ENCODE measurements around the gene CARD9.
"Not testable (repeated sequence)": the region's sequence is repeated elsewhere in the genome, so short reads cannot be mapped to it uniquely, and the experiment has no call there.

CARD9 gene

GRCh38 chr9:136324501-136325300 is 48.8 kb downstream of the CARD9 start:
- H3K36me3 ChIP-seq (replicated peaks), result no peaks in the 10 kb centered on the region
- H3K27me3 ChIP-seq (replicated peaks), result no peaks in the 10 kb centered on the region
- no peak overlapping the region for H3K27ac ChIP-seq
- H3K4me3 ChIP-seq (ENCODE audit: low read depth, low read length), result no peak overlapping the region
- no peak for DNase-seq
- in situ Hi-C loops (cut with HindIII; ENCODE audit: low pct_ligation_motif_present, low sequenced_read_pairs), result no loop called here
- TF ChIP-seq, protein P1, sequence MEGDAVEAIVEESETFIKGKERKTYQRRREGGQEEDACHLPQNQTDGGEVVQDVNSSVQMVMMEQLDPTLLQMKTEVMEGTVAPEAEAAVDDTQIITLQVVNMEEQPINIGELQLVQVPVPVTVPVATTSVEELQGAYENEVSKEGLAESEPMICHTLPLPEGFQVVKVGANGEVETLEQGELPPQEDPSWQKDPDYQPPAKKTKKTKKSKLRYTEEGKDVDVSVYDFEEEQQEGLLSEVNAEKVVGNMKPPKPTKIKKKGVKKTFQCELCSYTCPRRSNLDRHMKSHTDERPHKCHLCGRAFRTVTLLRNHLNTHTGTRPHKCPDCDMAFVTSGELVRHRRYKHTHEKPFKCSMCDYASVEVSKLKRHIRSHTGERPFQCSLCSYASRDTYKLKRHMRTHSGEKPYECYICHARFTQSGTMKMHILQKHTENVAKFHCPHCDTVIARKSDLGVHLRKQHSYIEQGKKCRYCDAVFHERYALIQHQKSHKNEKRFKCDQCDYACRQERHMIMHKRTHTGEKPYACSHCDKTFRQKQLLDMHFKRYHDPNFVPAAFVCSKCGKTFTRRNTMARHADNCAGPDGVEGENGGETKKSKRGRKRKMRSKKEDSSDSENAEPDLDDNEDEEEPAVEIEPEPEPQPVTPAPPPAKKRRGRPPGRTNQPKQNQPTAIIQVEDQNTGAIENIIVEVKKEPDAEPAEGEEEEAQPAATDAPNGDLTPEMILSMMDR (IDR thresholded peaks at IDR 0.05; ENCODE audit: low read depth, low read length, missing control alignments), result no peak

GRCh38 chr9:136323371-136323789 is 50.1 kb downstream of the CARD9 start:
- TF ChIP-seq, protein P1 (IDR thresholded peaks at IDR 0.05; ENCODE audit: low read depth, low read length, missing control alignments), result no peak
- Histone ChIP-seq H3K4me3 (ENCODE audit: low read depth, low read length) (no peak overlapping the region), H3K36me3 (replicated peaks) (no peaks in the 10 kb centered on the region), H3K27me3 (replicated peaks) (no peaks in the 10 kb centered on the region), H3K27ac (no peak overlapping the region)
- in situ Hi-C loops (cut with HindIII; ENCODE audit: low pct_ligation_motif_present, low sequenced_read_pairs), result no loop called here
- no peak for DNase-seq

- H3K27me3 ChIP-seq (replicated peaks), result no peaks in the 10 kb centered on the region
- no peak overlapping the region for H3K4me3 ChIP-seq (ENCODE audit: low read depth, low read length)
- H3K36me3 ChIP-seq (replicated peaks), result no peaks in the 10 kb centered on the region
- no peak for DNase-seq
- TF ChIP-seq, protein P1 (IDR thresholded peaks at IDR 0.05; ENCODE audit: low read depth, low read length, missing control alignments), result no peak
- in situ Hi-C loops (cut with HindIII; ENCODE audit: low pct_ligation_motif_present, low sequenced_read_pairs), result no loop called here
- H3K27ac ChIP-seq, result no peak overlapping the region
Measured at GRCh38 chr9:136322756-136323330, 50.6 kb downstream of the CARD9 start.

GRCh38 chr9:136321561-136321960 is 51.9 kb downstream of the CARD9 start:
- no peak for DNase-seq
- in situ Hi-C loops (cut with HindIII; ENCODE audit: low pct_ligation_motif_present, low sequenced_read_pairs), result no loop called here

DNA sequence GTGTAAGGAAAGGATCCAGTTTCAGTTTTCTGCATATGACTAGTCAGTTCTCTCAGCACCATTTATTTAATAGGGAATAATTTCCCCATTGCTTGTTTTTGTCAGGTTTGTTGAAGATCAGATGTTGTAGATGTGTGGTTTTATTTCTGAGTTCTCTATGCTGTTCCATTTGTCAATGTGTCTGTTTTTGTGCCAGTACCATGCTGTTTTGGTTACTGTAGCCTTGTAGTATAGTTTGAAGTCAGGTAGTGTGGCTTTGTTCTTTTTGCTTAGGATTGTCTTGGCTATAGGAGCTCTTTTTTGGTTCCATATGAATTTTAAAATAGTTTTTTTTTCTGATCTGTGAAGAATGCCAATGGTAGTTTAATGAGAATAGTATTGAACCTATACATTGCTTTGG is 52.5 kb downstream of the CARD9 start:
- in situ Hi-C loops (cut with HindIII; ENCODE audit: low pct_ligation_motif_present, low sequenced_read_pairs); H3K36me3 ChIP-seq (replicated peaks); DNase-seq; H3K27ac ChIP-seq; H3K27me3 ChIP-seq (replicated peaks); H3K4me3 ChIP-seq (ENCODE audit: low read depth, low read length): not testable (repeated sequence)

More at GRCh38 chr9:136321561-136321960, 51.9 kb downstream of the CARD9 start:
- Histone ChIP-seq H3K36me3 (replicated peaks) (no peaks in the 10 kb centered on the region), H3K4me3 (ENCODE audit: low read depth, low read length) (no peak overlapping the region), H3K27ac (no peak overlapping the region), H3K27me3 (replicated peaks) (no peaks in the 10 kb centered on the region)
- TF ChIP-seq, protein P1 (IDR thresholded peaks at IDR 0.05; ENCODE audit: low read depth, low read length, missing control alignments), result no peak

DNA sequence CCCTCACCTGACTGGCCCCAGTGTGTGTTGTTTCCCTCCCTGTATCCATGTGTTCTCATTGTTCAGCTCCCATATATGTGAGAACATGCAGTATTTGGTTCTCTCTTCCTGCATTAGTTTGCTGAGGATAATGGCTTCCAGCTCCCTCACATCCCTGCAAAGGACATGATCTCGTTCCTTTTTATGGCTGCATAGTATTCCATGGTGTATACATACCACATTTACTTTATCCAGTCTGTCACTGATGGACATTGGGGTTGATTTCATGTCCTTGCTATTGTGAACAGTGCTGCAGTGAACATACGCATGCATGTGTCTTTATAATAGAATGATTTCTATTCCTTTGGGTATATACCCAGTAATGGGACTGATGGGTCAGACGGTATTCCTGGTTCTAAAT is 53.5 kb downstream of the CARD9 start:
- in situ Hi-C loops (cut with HindIII; ENCODE audit: low pct_ligation_motif_present, low sequenced_read_pairs); H3K36me3 ChIP-seq (replicated peaks); H3K4me3 ChIP-seq (ENCODE audit: low read depth, low read length); DNase-seq; H3K27me3 ChIP-seq (replicated peaks); H3K27ac ChIP-seq: not testable (repeated sequence)

DNA sequence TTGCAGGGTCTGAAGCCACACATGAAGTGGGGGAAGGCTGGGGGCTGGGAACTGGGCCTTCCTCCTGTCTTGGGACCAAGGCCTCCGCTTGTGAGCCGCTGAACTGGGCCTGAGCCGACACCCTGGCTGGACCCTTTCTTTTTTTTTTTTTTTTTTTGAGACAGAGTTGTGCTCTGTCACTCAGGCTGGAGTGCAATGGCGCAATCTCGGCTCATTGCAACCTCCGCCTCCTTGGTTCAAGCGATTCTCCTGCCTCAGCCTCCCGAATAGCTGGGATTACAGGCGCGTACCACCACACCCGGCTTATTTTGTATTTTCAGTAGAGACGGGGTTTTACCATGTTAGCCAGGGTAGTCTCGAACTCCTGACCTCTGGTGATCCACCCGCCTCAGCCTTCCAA is 54.2 kb downstream of the CARD9 start:
- H3K27me3 ChIP-seq (replicated peaks); in situ Hi-C loops (cut with HindIII; ENCODE audit: low pct_ligation_motif_present, low sequenced_read_pairs); DNase-seq; H3K27ac ChIP-seq; H3K4me3 ChIP-seq (ENCODE audit: low read depth, low read length); H3K36me3 ChIP-seq (replicated peaks): not testable (repeated sequence)
